Measurements from ENCODE around the gene TMEM62.

- TF ChIP-seq POLR2AphosphoS5 (IDR thresholded peaks at IDR 0.05; ENCODE audit: low read depth, low read length) (no peak), JUND (IDR thresholded peaks at IDR 0.05; ENCODE audit: low read length) (no peak), CTCF (IDR thresholded peaks at IDR 0.05; ENCODE audit: control extremely low read depth in 1 of 3, insufficient read depth in 1 of 3, low read depth in 1 of 3, low read length in 3 of 3) (no peak), E2F6 (IDR thresholded peaks at IDR 0.05) (no peak), EZH2 (IDR thresholded peaks at IDR 0.05; ENCODE audit: low read depth, low read length, severe bottlenecking) (no peak), HDAC6 (IDR thresholded peaks at IDR 0.05; ENCODE audit: low read depth, low read length) (no peak), EP300 (IDR thresholded peaks at IDR 0.05; ENCODE audit: borderline replicate concordance in 1 of 2, low read depth in 2 of 2, low read length in 2 of 2) (no peak), GABPA (IDR thresholded peaks at IDR 0.05; ENCODE audit: borderline replicate concordance, insufficient read depth, low read length) (no peak), ZNF274 (IDR thresholded peaks at IDR 0.05; ENCODE audit: borderline replicate concordance, extremely low read depth, low read length) (no peak), POLR2A (IDR thresholded peaks at IDR 0.05; ENCODE audit: control extremely low read depth in 1 of 2, low read depth in 2 of 2, low read length in 2 of 2) (no peak), USF2 (IDR thresholded peaks at IDR 0.05; ENCODE audit: low read length) (no peak)
Measured at GRCh38 chr15:43196760-43197548, 63.6 kb downstream of the TMEM62 start.
